Naive thymus-derived CD4-positive, alpha-beta T cell (primary cell): ENCODE results near the gene SLC6A3. TPM values are rescaled to one million over a fixed set of nuclear protein-coding genes. Genes with fewer than 3 reads are reported as not detected.
A peak's percentile ranks its signal among the peaks of the same experiment; 100 is the strongest.

Experiments used
- ATAC-seq: fragments of 150-1000 bp; cut with Tn5 transposase; 2 replicates; pipeline ENCODE4 v1.10.0; 2021; ENCODE audit warnings: mild to moderate bottlenecking, moderate library complexity
- CTCF ChIA-PET: fragments of 350-600 bp; sonication (Branson Sonifier 250); formaldehyde crosslinking; loops from one replicate; lab custom pipeline; 2021; ENCODE audit warnings: antibody characterized with exemption; lab: Charles Lee
- POLR2A ChIA-PET: fragments of 350-600 bp; sonication (Branson Sonifier 250); formaldehyde crosslinking; loops from one replicate; lab custom pipeline; 2021; ENCODE audit warnings: antibody characterized with exemption, inconsistent platforms; lab: Charles Lee
- DNase-seq, 9 donors: peaks; one replicate each; pipeline versions ENCODE4 v3.0.0 to v3.0.0-alpha.2; 2020 to 2022; ENCODE audit warnings: mixed read lengths in 1 of 9
- H3K27ac ChIP-seq: one replicate; pipeline ENCODE4 v1.7.0; 2013; ENCODE audit warnings: mild to moderate bottlenecking, low read depth, low read length, moderate library complexity
- H3K27me3 ChIP-seq, 2 donors: one replicate each; pipeline ENCODE4 v1.7.0; 2013; ENCODE audit warnings: low read length in 2 of 2, mild to moderate bottlenecking in 2 of 2, moderate library complexity in 2 of 2; ENCODE audit not compliant: control insufficient read depth in 2 of 2, insufficient read depth in 2 of 2
- H3K36me3 ChIP-seq, 3 experiments: 1 replicate in 2 of 3; 2 replicates in 1 of 3; pipeline ENCODE4 v1.7.0; 2013; ENCODE audit warnings: low read length in 3 of 3, mild to moderate bottlenecking in 3 of 3, moderate library complexity in 1 of 3; ENCODE audit not compliant: insufficient read depth in 3 of 3, control insufficient read depth in 2 of 3
- H3K4me1 ChIP-seq, 2 donors: one replicate each; pipeline ENCODE4 v1.7.0; 2013; ENCODE audit warnings: low read length in 2 of 2, mild to moderate bottlenecking in 2 of 2, moderate library complexity in 1 of 2; ENCODE audit not compliant: control insufficient read depth in 2 of 2, insufficient read depth in 2 of 2
- H3K4me3 ChIP-seq: 2 replicates; pipeline ENCODE4 v1.7.0; 2013; ENCODE audit warnings: mild to moderate bottlenecking, low read length
- H3K9me3 ChIP-seq, 3 experiments: 1 replicate in 2 of 3; 2 replicates in 1 of 3; pipeline ENCODE4 v1.7.0; 2013; ENCODE audit warnings: low read length in 3 of 3; ENCODE audit not compliant: control insufficient read depth in 2 of 3
- H3K27ac Mint-ChIP-seq, 9 donors: one replicate each; pipeline ENCODE4 v1.8.0; 2020 to 2022; ENCODE audit warnings: mixed read lengths in 9 of 9, mild to moderate bottlenecking in 8 of 9, moderate library complexity in 5 of 9, inconsistent platforms in 2 of 9
- H3K27me3 Mint-ChIP-seq, 5 donors: one replicate each; pipeline ENCODE4 v1.8.0; 2021 to 2022; ENCODE audit warnings: mixed read lengths in 5 of 5, mild to moderate bottlenecking in 1 of 5
- H3K36me3 Mint-ChIP-seq, 5 donors: one replicate each; pipeline ENCODE4 v1.8.0; 2020 to 2022; ENCODE audit warnings: mixed read lengths in 5 of 5, mild to moderate bottlenecking in 3 of 5, inconsistent platforms in 1 of 5
- H3K4me1 Mint-ChIP-seq, 7 donors: one replicate each; pipeline ENCODE4 v1.8.0; 2020 to 2022; ENCODE audit warnings: mixed read lengths in 7 of 7, mild to moderate bottlenecking in 3 of 7, inconsistent platforms in 1 of 7
- H3K4me3 Mint-ChIP-seq, 10 donors: one replicate each; pipeline ENCODE4 v1.8.0; 2020 to 2022; ENCODE audit warnings: mild to moderate bottlenecking in 10 of 10, mixed read lengths in 10 of 10, moderate library complexity in 6 of 10, inconsistent platforms in 2 of 10
- H3K9me3 Mint-ChIP-seq, 11 donors: one replicate each; pipeline ENCODE4 v1.8.0; 2020 to 2022; ENCODE audit warnings: mixed read lengths in 11 of 11, mild to moderate bottlenecking in 4 of 11, inconsistent platforms in 1 of 11, moderate library complexity in 1 of 11
- intact Hi-C, 2 donors: fragments of 100-400 bp; cut with micrococcal nuclease; formaldehyde crosslinking; loops; one replicate each; pipeline ENCODE4 v1.15.1; 2023
- polyA plus RNA-seq, 2 donors: library from polyadenylated mRNA; unstranded; fragments of 300-500 nt; fragmentation: Illumina TruSeq; gene quantifications; one replicate each; pipeline ENCODE4 v1.2.3, GENCODE V29; 2021
- total RNA-seq, 6 experiments: library from RNA in 5 of 6; stranded (reverse) in 5 of 6; gene quantifications; 1 replicate in 5 of 6; 2 replicates in 1 of 6; pipeline ENCODE4 v1.2.3 and lab custom pipeline; 2021 to 2026

SLC6A3 gene
- total and polyA plus RNA-seq, 7 experiments from 2014 or later: 0.07 TPM; not detected in 6

- H3K4me1 Mint-ChIP-seq: peaks cover 0 to 8% (median 0%) of the 10 kb centered on the region in 7 donors
- Histone ChIP-seq H3K27me3 (peaks cover 0 to 3% of the 10 kb centered on the region in 2 donors), H3K4me3 (no peak overlapping the region), H3K27ac (no peak overlapping the region), H3K36me3 (no peaks in the 10 kb centered on the region), H3K9me3 (no peaks in the 10 kb centered on the region), H3K4me1 (no peaks in the 10 kb centered on the region)
- no peaks in the 10 kb centered on the region for H3K36me3 Mint-ChIP-seq
- H3K9me3 Mint-ChIP-seq: peaks cover 0 to 3% (median 0%) of the 10 kb centered on the region in 11 donors
- ChIA-PET CTCF (no interaction called here), POLR2A (no interaction called here)
- H3K27ac Mint-ChIP-seq: no peak overlapping the region
- no peak for DNase-seq
- H3K27me3 Mint-ChIP-seq: peaks cover 15 to 42% (median 19%) of the 10 kb centered on the region in 5 donors
- intact Hi-C loops: no loop called here
- ATAC-seq: peak; percentile 46
- no peak overlapping the region for H3K4me3 Mint-ChIP-seq
Observed at GRCh38 chr5:1392801-1393565, 52.3 kb downstream of the SLC6A3 start.

- Mint-ChIP-seq H3K27ac (no peak overlapping the region), H3K27me3 (peaks cover 15 to 39% (median 18%) of the 10 kb centered on the region in 5 donors), H3K4me1 (peaks cover 0 to 13% (median 4%) of the 10 kb centered on the region in 7 donors), H3K9me3 (peaks cover 0 to 3% (median 0%) of the 10 kb centered on the region in 11 donors), H3K4me3 (no peak overlapping the region), H3K36me3 (no peaks in the 10 kb centered on the region)
- H3K36me3 ChIP-seq: no peaks in the 10 kb centered on the region
- no peaks in the 10 kb centered on the region for H3K9me3 ChIP-seq
- ChIA-PET POLR2A (no interaction called here), CTCF (no interaction called here)
- ATAC-seq (no peak), DNase-seq (no peak)
- H3K27me3 ChIP-seq: peaks cover 0 to 3% of the 10 kb centered on the region in 2 donors
- H3K4me1 ChIP-seq: peaks cover 0 to 3% of the 10 kb centered on the region in 2 donors
- H3K4me3 ChIP-seq: no peak overlapping the region
- intact Hi-C loops: no loop called here
- H3K27ac ChIP-seq: no peak overlapping the region
Observed at GRCh38 chr5:1392261-1392660, 53.0 kb downstream of the SLC6A3 start.

GRCh38 chr5:1391691-1392090 lies 53.5 kb downstream of the SLC6A3 start:
- Histone ChIP-seq H3K36me3 (no peaks in the 10 kb centered on the region), H3K4me1 (peaks cover 5 to 8% of the 10 kb centered on the region in 2 donors), H3K4me3 (no peak overlapping the region), H3K27me3 (peaks cover 0 to 3% of the 10 kb centered on the region in 2 donors), H3K9me3 (no peaks in the 10 kb centered on the region), H3K27ac (no peak overlapping the region)
- no peak overlapping the region for H3K27ac Mint-ChIP-seq
- H3K36me3 Mint-ChIP-seq: no peaks in the 10 kb centered on the region
- no peak for ATAC-seq
- peaks cover 11 to 36% (median 19%) of the 10 kb centered on the region in 5 donors for H3K27me3 Mint-ChIP-seq
- no peak for DNase-seq
- intact Hi-C loops: no loop called here
- H3K4me3 Mint-ChIP-seq: no peak overlapping the region
- ChIA-PET CTCF (interaction anchor here (0.7 kb wide), 1 partner anchor 10 kb away, joined by 3 read pairs; no protein-coding TSS in a partner anchor), POLR2A (no interaction called here)
- peaks cover 5 to 19% (median 10%) of the 10 kb centered on the region in 7 donors for H3K4me1 Mint-ChIP-seq
- H3K9me3 Mint-ChIP-seq: peaks cover 0 to 3% (median 0%) of the 10 kb centered on the region in 11 donors

GRCh38 chr5:1390861-1391600 lies 54.2 kb downstream of the SLC6A3 start:
- H3K36me3 ChIP-seq: no peaks in the 10 kb centered on the region
- Mint-ChIP-seq H3K9me3 (peaks cover 0 to 3% (median 0%) of the 10 kb centered on the region in 11 donors), H3K27ac (no peak overlapping the region), H3K4me1 (peaks cover 10 to 25% (median 13%) of the 10 kb centered on the region in 7 donors), H3K27me3 (peaks cover 4 to 30% (median 21%) of the 10 kb centered on the region in 5 donors), H3K36me3 (no peaks in the 10 kb centered on the region), H3K4me3 (no peak overlapping the region)
- no peak for DNase-seq
- POLR2A ChIA-PET: no interaction called here
- no peak overlapping the region for H3K4me3 ChIP-seq
- CTCF ChIA-PET: interaction anchor here (0.7 kb wide), 1 partner anchor 9 kb away, joined by 3 read pairs; no protein-coding TSS in a partner anchor
- intact Hi-C loops: no loop called here
- H3K4me1 ChIP-seq: peaks cover 7 to 12% of the 10 kb centered on the region in 2 donors
- no peak for ATAC-seq
- no peak overlapping the region for H3K27ac ChIP-seq
- no peaks in the 10 kb centered on the region for H3K9me3 ChIP-seq
- peaks cover 0 to 3% of the 10 kb centered on the region in 2 donors for H3K27me3 ChIP-seq

GRCh38 chr5:1390333-1390732 lies 54.9 kb downstream of the SLC6A3 start:
- H3K27me3 Mint-ChIP-seq: peaks cover 0 to 23% (median 17%) of the 10 kb centered on the region in 5 donors
- H3K36me3 ChIP-seq: no peaks in the 10 kb centered on the region
- intact Hi-C loops: no loop called here
- peaks cover 11 to 29% (median 15%) of the 10 kb centered on the region in 7 donors for H3K4me1 Mint-ChIP-seq
- no peaks in the 10 kb centered on the region for H3K36me3 Mint-ChIP-seq
- no peaks in the 10 kb centered on the region for H3K9me3 ChIP-seq
- ChIA-PET POLR2A (no interaction called here), CTCF (no interaction called here)
- H3K27ac Mint-ChIP-seq: no peak overlapping the region
- no peak overlapping the region for H3K4me3 ChIP-seq
- H3K27ac ChIP-seq: no peak overlapping the region
- peaks cover 0 to 3% (median 0%) of the 10 kb centered on the region in 11 donors for H3K9me3 Mint-ChIP-seq
- H3K4me3 Mint-ChIP-seq: no peak overlapping the region
- peaks cover 12 to 18% of the 10 kb centered on the region in 2 donors for H3K4me1 ChIP-seq
- no peaks in the 10 kb centered on the region for H3K27me3 ChIP-seq
- no peak for DNase-seq
- no peak for ATAC-seq

DNA sequence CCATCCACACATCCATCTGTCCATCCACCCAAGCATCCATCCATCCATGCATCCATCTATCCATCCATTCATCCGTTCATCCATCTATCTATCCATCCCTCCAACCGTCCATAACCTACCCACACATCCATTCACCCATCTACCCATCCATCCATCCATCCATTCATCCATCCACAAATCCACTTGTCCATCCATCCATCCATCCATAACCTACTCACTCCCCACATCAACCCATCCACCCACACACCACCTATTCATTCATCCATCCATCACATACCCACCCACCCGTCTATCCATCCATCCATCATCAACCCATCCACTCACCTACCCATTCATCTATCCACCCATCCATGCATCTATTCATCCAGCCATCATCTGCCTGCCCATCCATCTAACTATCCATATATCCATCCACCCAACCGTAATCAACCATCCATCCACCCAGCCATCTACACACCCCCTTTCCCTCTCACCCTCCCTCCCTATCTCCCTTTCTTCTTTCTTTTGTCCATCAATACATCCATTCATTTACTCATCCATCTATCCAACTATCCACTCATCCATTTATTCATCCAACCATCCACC lies 56.8 kb downstream of the SLC6A3 start:
- peaks cover 0 to 3% (median 0%) of the 10 kb centered on the region in 11 donors for H3K9me3 Mint-ChIP-seq
- no peaks in the 10 kb centered on the region for H3K9me3 ChIP-seq
- no peaks in the 10 kb centered on the region for H3K27me3 ChIP-seq
- no peak overlapping the region for H3K27ac ChIP-seq
- peaks cover 0 to 17% (median 4%) of the 10 kb centered on the region in 5 donors for H3K27me3 Mint-ChIP-seq
- peak overlapping the region in 8 of 9 donors; percentile 7 to 99 (median 92) for H3K27ac Mint-ChIP-seq
- intact Hi-C loops: loop anchor here (5.0 to 10.0 kb wide), 8 partner anchors 89 to 916 kb away; partner anchors contain the start of genes CEP72 (in 2 of the 2), LPCAT1 (in 2 of the 2), NDUFS6 (in 2 of the 2) and SLC12A7 (in 1 of the 2)
- ChIA-PET CTCF (no interaction called here), POLR2A (no interaction called here)
- peaks cover 12 to 22% of the 10 kb centered on the region in 2 donors for H3K4me1 ChIP-seq
- no peak overlapping the region for H3K4me3 ChIP-seq
- ATAC-seq (no peak), DNase-seq (no peak)
- peak overlapping the region in 9 of 10 donors; percentile 0 to 79 (median 33) for H3K4me3 Mint-ChIP-seq
- peaks cover 11 to 34% (median 20%) of the 10 kb centered on the region in 7 donors for H3K4me1 Mint-ChIP-seq
- H3K36me3 ChIP-seq: no peaks in the 10 kb centered on the region
- no peaks in the 10 kb centered on the region for H3K36me3 Mint-ChIP-seq
